Chondrocyte (in vitro differentiated cells): ENCODE results near the gene OTOR. TPM values are rescaled to one million over a fixed set of nuclear protein-coding genes. Genes with fewer than 3 reads are reported as not detected.

Experiments
- DNase-seq: peaks from one replicate; pipeline ENCODE4 v3.0.0; 2021; ENCODE audit warnings: mixed read lengths, low spot score
- H3K27ac Mint-ChIP-seq: one replicate; pipeline ENCODE4 v1.8.0; 2021; ENCODE audit warnings: mild to moderate bottlenecking, moderate library complexity, mixed read lengths; ENCODE audit not compliant: unreplicated experiment
- H3K27me3 Mint-ChIP-seq: 2 replicates; pipeline ENCODE4 v1.8.0; 2021; ENCODE audit warnings: low read depth, mixed read lengths
- H3K36me3 Mint-ChIP-seq: 2 replicates; pipeline ENCODE4 v1.8.0; 2021; ENCODE audit warnings: low read depth, mixed read lengths
- H3K4me1 Mint-ChIP-seq: 2 replicates; pipeline ENCODE4 v1.8.0; 2021; ENCODE audit warnings: low read depth, mild to moderate bottlenecking, mixed read lengths
- H3K4me3 Mint-ChIP-seq: one replicate; pipeline ENCODE4 v1.8.0; 2021; ENCODE audit warnings: mild to moderate bottlenecking, moderate library complexity, mixed read lengths; ENCODE audit not compliant: unreplicated experiment
- H3K9me3 Mint-ChIP-seq: 2 replicates; pipeline ENCODE4 v1.8.0; 2021; ENCODE audit warnings: low read depth, mixed read lengths
- CTCF ChIP-seq: fragments of 200-600 bp; sonication (generic); IDR thresholded peaks from 2 replicates; pipeline ENCODE4 v1.5.0; 2021; ENCODE audit warnings: antibody characterized with exemption, mild to moderate bottlenecking, moderate library complexity
- total RNA-seq: library from RNA; stranded (reverse); gene quantifications from 3 replicates; pipeline ENCODE4 v1.2.1, GENCODE V29; 2021

The OTOR gene
- total RNA-seq, 1 donor from 2014 or later, result not detected

- Mint-ChIP-seq H3K9me3 (no peaks in the 10 kb centered on the region), H3K27ac (no peak overlapping the region), H3K36me3 (peaks cover 11% of the 10 kb centered on the region), H3K27me3 (peaks cover 15% of the 10 kb centered on the region), H3K4me1 (no peaks in the 10 kb centered on the region), H3K4me3 (no peak overlapping the region)
- no peak for DNase-seq
- no peak for TF ChIP-seq CTCF
These were observed 3.0 kb upstream of the OTOR start for GRCh38 chr20:16745204-16745603.

GRCh38 chr20:16747291-16747811, 807 bp upstream of the OTOR start:
- Mint-ChIP-seq H3K36me3 (no peaks in the 10 kb centered on the region), H3K27ac (no peak overlapping the region), H3K4me3 (no peak overlapping the region), H3K27me3 (peaks cover 21% of the 10 kb centered on the region), H3K9me3 (no peaks in the 10 kb centered on the region), H3K4me1 (no peaks in the 10 kb centered on the region)
- TF ChIP-seq CTCF, result no peak
- DNase-seq, result no peak

- Mint-ChIP-seq H3K27ac (no peak overlapping the region), H3K4me3 (no peak overlapping the region), H3K4me1 (no peaks in the 10 kb centered on the region), H3K9me3 (no peaks in the 10 kb centered on the region), H3K27me3 (peaks cover 26% of the 10 kb centered on the region), H3K36me3 (no peaks in the 10 kb centered on the region)
- no peak for DNase-seq
- peak; percentile 25 for TF ChIP-seq CTCF
These were observed 1.4 kb downstream of the OTOR start for GRCh38 chr20:16749573-16749972.

- no peak for DNase-seq
- TF ChIP-seq CTCF, result no peak
- H3K4me3 Mint-ChIP-seq, result no peak overlapping the region
These were observed 3.9 kb downstream of the OTOR start for GRCh38 chr20:16752082-16752481.

GRCh38 chr20:16752901-16753300, 4.7 kb downstream of the OTOR start:
- no peak overlapping the region for H3K27ac Mint-ChIP-seq
- TF ChIP-seq CTCF, result no peak
- no peak for DNase-seq
- H3K27me3 Mint-ChIP-seq, result peaks cover 30% of the 10 kb centered on the region
- no peaks in the 10 kb centered on the region for H3K36me3 Mint-ChIP-seq
- no peaks in the 10 kb centered on the region for H3K4me1 Mint-ChIP-seq
- no peaks in the 10 kb centered on the region for H3K9me3 Mint-ChIP-seq
- H3K4me3 Mint-ChIP-seq, result no peak overlapping the region

More at GRCh38 chr20:16752082-16752481, 3.9 kb downstream of the OTOR start:
- no peaks in the 10 kb centered on the region for H3K36me3 Mint-ChIP-seq
- no peaks in the 10 kb centered on the region for H3K4me1 Mint-ChIP-seq
- H3K27me3 Mint-ChIP-seq, result peaks cover 26% of the 10 kb centered on the region
- H3K9me3 Mint-ChIP-seq, result no peaks in the 10 kb centered on the region
- no peak overlapping the region for H3K27ac Mint-ChIP-seq
